ENCODE measurements around the gene SPAG6.

- no peak for TF ChIP-seq POLR2A (IDR thresholded peaks at IDR 0.05)
- TF ChIP-seq CTCF (IDR thresholded peaks at IDR 0.05): no peak
- TF ChIP-seq EP300 (IDR thresholded peaks at IDR 0.05): no peak
- TF ChIP-seq POLR2AphosphoS5 (IDR thresholded peaks at IDR 0.05): no peak
Observed at GRCh38 chr10:22374489-22375126, 29.3 kb downstream of the SPAG6 start.
